ENCODE measurements around the gene PPP1R9B. TPM values are rescaled to one million over a fixed set of nuclear protein-coding genes. Genes with fewer than 3 reads are reported as not detected.

PPP1R9B gene
- total and polyA plus RNA-seq, 3 donors from 2014 or later = 49.1 to 82.4 (median 81.1) TPM

DNA sequence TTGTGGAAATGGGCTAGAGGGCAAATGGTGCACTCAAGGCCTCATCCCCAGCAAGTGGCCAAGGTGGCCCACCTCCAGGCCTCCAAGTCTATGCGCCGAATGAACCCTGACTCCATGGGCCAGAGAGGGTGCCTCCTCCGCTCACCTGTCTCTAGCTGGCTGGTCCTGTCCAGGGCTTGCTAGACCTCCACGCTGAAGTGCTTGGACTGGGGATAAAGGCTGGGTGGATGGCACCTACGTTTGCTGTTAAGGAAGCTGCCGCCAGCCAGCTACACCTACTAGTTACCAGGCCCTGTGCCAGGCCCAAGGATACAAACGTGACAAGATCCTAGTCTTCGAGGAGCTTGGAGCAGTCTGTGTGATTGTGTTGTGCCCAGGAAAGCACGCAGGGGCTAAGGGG is 14.6 kb upstream of the PPP1R9B start:
- no peak overlapping the region for H3K27ac ChIP-seq
- H3K9me3 ChIP-seq = no peaks in the 10 kb centered on the region
- TF ChIP-seq CTCF (IDR thresholded peaks at IDR 0.05) (no peak), POLR2A (IDR thresholded peaks at IDR 0.05) (no peak)
- WGBS, 2 donors = 76 to 83% methylated on average over 6 to 9 of the region's 9 CpGs
- H3K4me3 ChIP-seq = no peak overlapping the region
- intact Hi-C loops (cut with DNase I; ENCODE audit: low total_unique reads) = no loop called here
- no peaks in the 10 kb centered on the region for H3K27me3 ChIP-seq
- H3K4me1 ChIP-seq = peaks cover 5% of the 10 kb centered on the region
- DNase-seq = no peak
- H3K36me3 ChIP-seq (ENCODE audit: low read depth, missing control alignments) = no peaks in the 10 kb centered on the region

DNA sequence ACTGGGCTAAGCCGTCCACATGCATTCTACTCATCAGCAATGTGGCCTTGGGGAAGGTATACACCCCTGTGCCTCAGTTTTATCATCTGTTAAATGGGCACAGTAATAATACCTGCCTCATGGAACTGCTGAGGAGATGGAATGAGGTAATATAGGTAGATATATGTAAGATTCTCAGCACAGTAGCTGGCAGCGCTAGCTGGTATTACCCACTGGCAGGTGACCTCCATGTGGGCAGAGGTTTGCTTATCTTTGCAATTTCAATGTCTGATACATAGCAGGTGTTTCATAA is 14.2 kb upstream of the PPP1R9B start:
- WGBS, 2 donors = 98 to 100% methylated on average over 1 to 2 of the region's 2 CpGs
- intact Hi-C loops (cut with DNase I; ENCODE audit: low total_unique reads) = no loop called here
- H3K27me3 ChIP-seq = no peaks in the 10 kb centered on the region
- no peaks in the 10 kb centered on the region for H3K36me3 ChIP-seq (ENCODE audit: low read depth, missing control alignments)
- H3K4me3 ChIP-seq = no peak overlapping the region
- DNase-seq = no peak
- H3K4me1 ChIP-seq = peaks cover 5% of the 10 kb centered on the region
- H3K27ac ChIP-seq = no peak overlapping the region
- TF ChIP-seq CTCF (IDR thresholded peaks at IDR 0.05) (no peak), POLR2A (IDR thresholded peaks at IDR 0.05) (no peak)
- no peaks in the 10 kb centered on the region for H3K9me3 ChIP-seq

GRCh38 chr17:50163843-50164696 is 13.6 kb upstream of the PPP1R9B start:
- WGBS, 2 donors = 86% methylated on average over 6 to 11 of the region's 11 CpGs
- no peak for TF ChIP-seq POLR2A (IDR thresholded peaks at IDR 0.05)
- TF ChIP-seq CTCF (IDR thresholded peaks at IDR 0.05) = no peak
- Histone ChIP-seq H3K27me3 (no peaks in the 10 kb centered on the region), H3K4me3 (no peak overlapping the region), H3K4me1 (peaks cover 5% of the 10 kb centered on the region), H3K36me3 (ENCODE audit: low read depth, missing control alignments) (no peaks in the 10 kb centered on the region), H3K9me3 (no peaks in the 10 kb centered on the region), H3K27ac (no peak overlapping the region)
- DNase-seq = no peak
- intact Hi-C loops (cut with DNase I; ENCODE audit: low total_unique reads) = no loop called here

DNA sequence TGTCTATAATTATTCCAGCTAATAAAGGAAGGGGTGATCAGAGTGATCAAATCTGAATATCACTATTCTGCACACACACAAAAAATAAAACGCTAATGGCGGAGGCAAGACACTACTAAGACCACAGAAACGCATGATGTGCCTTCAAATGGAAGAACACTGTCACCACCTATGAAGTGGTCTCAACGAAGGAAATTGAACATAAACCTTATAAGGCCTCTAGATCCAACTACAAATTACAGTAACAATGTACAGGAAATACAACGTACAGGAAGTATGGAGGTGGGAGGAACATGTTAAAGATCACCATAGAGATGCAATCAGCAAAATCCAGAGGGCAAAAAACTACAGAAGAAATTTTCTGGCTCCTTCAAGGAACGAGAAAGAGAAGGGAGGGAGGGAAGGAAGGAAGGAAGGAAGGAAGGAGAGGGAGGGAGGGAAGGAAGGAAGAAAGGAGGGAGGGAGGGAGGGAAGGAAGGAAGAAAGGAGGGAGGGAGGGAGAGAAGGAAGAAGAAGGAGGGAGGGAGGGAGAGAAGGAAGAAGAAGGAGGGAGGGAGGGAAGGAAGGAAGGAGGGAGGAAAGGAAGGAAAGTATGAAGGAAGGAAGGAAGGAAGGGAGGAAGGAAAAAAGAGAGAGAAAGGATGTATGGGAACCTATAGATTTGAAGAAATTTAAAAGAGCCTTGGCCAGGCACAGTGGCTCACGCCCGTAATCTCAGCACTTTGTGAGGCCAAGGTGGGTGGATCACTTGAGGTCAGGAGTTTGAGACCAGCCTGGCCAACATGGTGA is 12.2 kb upstream of the PPP1R9B start:
- 68 to 71% methylated on average over 8 of the region's 8 CpGs for WGBS, 2 donors
- TF ChIP-seq POLR2A (IDR thresholded peaks at IDR 0.05) (no peak), CTCF (IDR thresholded peaks at IDR 0.05) (no peak)
- H3K4me3 ChIP-seq = no peak overlapping the region
- no peaks in the 10 kb centered on the region for H3K27me3 ChIP-seq
- H3K9me3 ChIP-seq = no peaks in the 10 kb centered on the region
- H3K4me1 ChIP-seq = peaks cover 5% of the 10 kb centered on the region
- intact Hi-C loops (cut with DNase I; ENCODE audit: low total_unique reads) = no loop called here
- no peak for DNase-seq
- no peaks in the 10 kb centered on the region for H3K36me3 ChIP-seq (ENCODE audit: low read depth, missing control alignments)
- no peak overlapping the region for H3K27ac ChIP-seq
